OCI-LY3 (cell line): ENCODE results near the gene BCAP31.
"Not testable (repeated sequence)": the region's sequence is repeated elsewhere in the genome, so short reads cannot be mapped to it uniquely, and the experiment has no call there.

Experiments used
- H2AFZ ChIP-seq: fragments of 200-600, 300-600 bp; shearing (Covaris generic); 2 replicates; pipeline ENCODE4 v1.6.0; 2014; ENCODE audit warnings: antibody characterized with exemption, low read depth, low read length
- H3K27ac ChIP-seq: fragments of 200-600, 300-600 bp; sonication (generic); 2 replicates; pipeline ENCODE4 v1.5.1; 2014; ENCODE audit warnings: mild to moderate bottlenecking, low read length, moderate library complexity, mixed read lengths
- H3K27me3 ChIP-seq: fragments of 200-600, 300-600 bp; sonication (generic); 2 replicates; pipeline ENCODE4 v1.6.1; 2014; ENCODE audit warnings: low read depth, low read length, mixed read lengths
- H3K36me3 ChIP-seq: fragments of 200-600, 300-600 bp; sonication (generic); replicated peaks from 2 replicates; pipeline ENCODE3; 2014; ENCODE audit warnings: low read depth, low read length, mixed read lengths
- H3K4me1 ChIP-seq: fragments of 300-600, 200-600 bp; sonication (generic); 2 replicates; pipeline ENCODE4 v1.6.1; 2014; ENCODE audit warnings: low read length, mixed read lengths
- H3K4me2 ChIP-seq: fragments of 200-600, 300-600 bp; sonication (generic); 2 replicates; pipeline ENCODE4 v1.6.1; 2014; ENCODE audit warnings: low read length, mixed read lengths
- H3K4me3 ChIP-seq: fragments of 300-600, 200-600 bp; sonication (generic); 2 replicates; pipeline ENCODE4 v1.5.1; 2014; ENCODE audit warnings: antibody characterized with exemption, mild to moderate bottlenecking, low read length, moderate library complexity
- H3K79me2 ChIP-seq: fragments of 300-600, 200-600 bp; shearing (Covaris generic); 2 replicates; pipeline ENCODE4 v1.6.1; 2014; ENCODE audit warnings: mild to moderate bottlenecking, low read length, mixed read lengths
- H3K9ac ChIP-seq: fragments of 300-600, 200-600 bp; shearing (Covaris generic); 2 replicates; pipeline ENCODE4 v1.6.0; 2014; ENCODE audit warnings: mild to moderate bottlenecking, low read length, moderate library complexity
- H3K9me3 ChIP-seq: fragments of 200-600, 300-600 bp; shearing (Covaris generic); 2 replicates; pipeline ENCODE4 v1.6.1; 2014; ENCODE audit warnings: low read length, mixed read lengths; ENCODE audit not compliant: insufficient read depth
- H4K20me1 ChIP-seq: fragments of 200-600, 300-600 bp; sonication (generic); 2 replicates; pipeline ENCODE4 v1.6.1; 2016; ENCODE audit warnings: low read length, mixed read lengths; ENCODE audit not compliant: insufficient read depth
- CTCF ChIP-seq: fragments of 200-600, 300-600 bp; sonication (generic); IDR thresholded peaks from 2 replicates; pipeline ENCODE4 v1.5.1; 2014; ENCODE audit warnings: antibody characterized with exemption, low read length, low read depth
- EZH2phosphoT487 ChIP-seq: fragments of 200-600 bp; shearing (Covaris generic); IDR thresholded peaks from 2 replicates; pipeline ENCODE4 v1.6.1; 2018; ENCODE audit warnings: antibody characterized with exemption, mixed run types, low read depth

Gene BCAP31

GRCh38 chrX:153686711-153687110 lies 37.5 kb downstream of the BCAP31 start:
- Histone ChIP-seq H3K4me2 (peak overlapping the region; percentile 83), H4K20me1 (no peaks in the 10 kb centered on the region), H3K79me2 (no peaks in the 10 kb centered on the region), H3K9me3 (no peaks in the 10 kb centered on the region), H2AFZ (peak overlapping the region; percentile 74; the same call in 1 of the 2 replicates), H3K9ac (no peak overlapping the region), H3K27ac (no peak overlapping the region), H3K4me1 (no peaks in the 10 kb centered on the region), H3K4me3 (peak overlapping the region; percentile 82; the same call in 1 of the 2 replicates), H3K36me3 (no peaks in the 10 kb centered on the region), H3K27me3 (no peaks in the 10 kb centered on the region)
- TF ChIP-seq EZH2phosphoT487 (no peak), CTCF (no peak)

- Histone ChIP-seq H2AFZ (no peak overlapping the region), H3K79me2 (no peaks in the 10 kb centered on the region), H3K4me1 (no peaks in the 10 kb centered on the region), H3K36me3 (no peaks in the 10 kb centered on the region), H3K4me2 (no peak overlapping the region), H3K27me3 (no peaks in the 10 kb centered on the region), H3K27ac (no peak overlapping the region), H3K9me3 (no peaks in the 10 kb centered on the region), H3K4me3 (no peak overlapping the region), H4K20me1 (no peaks in the 10 kb centered on the region), H3K9ac (no peak overlapping the region)
- no peak for TF ChIP-seq CTCF
- no peak for TF ChIP-seq EZH2phosphoT487
Observed at GRCh38 chrX:153685751-153686696, 38.2 kb downstream of the BCAP31 start.

- Histone ChIP-seq H3K36me3 (no peaks in the 10 kb centered on the region), H4K20me1 (no peaks in the 10 kb centered on the region), H3K79me2 (no peaks in the 10 kb centered on the region), H3K27ac (no peak overlapping the region), H3K4me3 (no peak overlapping the region), H3K9ac (no peak overlapping the region), H3K4me1 (no peaks in the 10 kb centered on the region), H3K4me2 (no peak overlapping the region), H3K9me3 (no peaks in the 10 kb centered on the region), H3K27me3 (no peaks in the 10 kb centered on the region), H2AFZ (no peak overlapping the region)
- TF ChIP-seq EZH2phosphoT487 (no peak), CTCF (no peak)
Observed at GRCh38 chrX:153685156-153685536, 39.0 kb downstream of the BCAP31 start.

- Histone ChIP-seq H3K9ac (no peak overlapping the region), H3K4me1 (no peaks in the 10 kb centered on the region), H3K27ac (no peak overlapping the region), H3K79me2 (no peaks in the 10 kb centered on the region), H2AFZ (no peak overlapping the region), H3K27me3 (no peaks in the 10 kb centered on the region), H3K4me2 (no peak overlapping the region), H3K36me3 (no peaks in the 10 kb centered on the region), H3K4me3 (no peak overlapping the region), H3K9me3 (no peaks in the 10 kb centered on the region), H4K20me1 (no peaks in the 10 kb centered on the region)
- no peak for TF ChIP-seq EZH2phosphoT487
- no peak for TF ChIP-seq CTCF
Observed at GRCh38 chrX:153684467-153685155, 39.6 kb downstream of the BCAP31 start.

GRCh38 chrX:153683486-153683885 lies 40.7 kb downstream of the BCAP31 start:
- H3K79me2 ChIP-seq, H3K36me3 ChIP-seq, H3K27ac ChIP-seq: not testable (repeated sequence)

More at GRCh38 chrX:153683486-153683885, 40.7 kb downstream of the BCAP31 start:
- not testable (repeated sequence) for H2AFZ ChIP-seq, H3K9me3 ChIP-seq, H3K4me3 ChIP-seq, H3K27me3 ChIP-seq, H3K9ac ChIP-seq, H3K4me1 ChIP-seq, H3K4me2 ChIP-seq, H4K20me1 ChIP-seq
